Activated T-cell treated with anti-CD3 and anti-CD28 coated beads, Interleukin-2, amount 50 U/mL, for 48 hours (primary cell): ENCODE results near the gene KRTAP10-8.
"Not testable (repeated sequence)": the region's sequence is repeated elsewhere in the genome, so short reads cannot be mapped to it uniquely, and the experiment has no call there.

ENCODE experiments used
- DNase-seq, 2 experiments: peaks; one replicate each; pipeline ENCODE4 v3.0.0-alpha.2; 2020

The KRTAP10-8 gene

GRCh38 chr21:44599264-44600029, 12.4 kb upstream of the KRTAP10-8 start:
- DNase-seq: no peak

GRCh38 chr21:44600118-44600978, 11.5 kb upstream of the KRTAP10-8 start, which contains the start of gene KRTAP10-7:
TSS of gene KRTAP10-7 (plus strand) at chr21:44600597. CDS start at chr21:44600622, 25 bp downstream.
- DNase-seq: not testable (repeated sequence)

DNA sequence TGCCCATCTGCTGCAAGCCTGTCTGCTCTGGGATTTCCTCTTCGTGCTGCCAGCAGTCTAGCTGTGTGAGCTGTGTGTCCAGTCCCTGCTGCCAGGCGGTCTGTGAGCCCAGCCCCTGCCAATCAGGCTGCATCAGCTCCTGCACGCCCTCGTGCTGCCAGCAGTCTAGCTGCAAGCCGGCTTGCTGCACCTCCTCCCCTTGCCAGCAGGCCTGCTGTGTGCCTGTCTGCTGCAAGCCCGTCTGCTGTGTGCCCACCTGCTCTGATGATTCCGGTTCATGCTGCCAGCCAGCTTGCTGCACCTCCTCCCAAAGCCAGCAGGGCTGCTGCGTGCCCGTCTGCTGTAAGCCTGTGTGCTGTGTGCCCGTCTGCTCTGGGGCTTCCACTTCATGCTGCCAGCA, 10.8 kb upstream of the KRTAP10-8 start:
- not testable (repeated sequence) for DNase-seq

GRCh38 chr21:44601596-44602462, 10.1 kb upstream of the KRTAP10-8 start:
- no peak for DNase-seq

DNA sequence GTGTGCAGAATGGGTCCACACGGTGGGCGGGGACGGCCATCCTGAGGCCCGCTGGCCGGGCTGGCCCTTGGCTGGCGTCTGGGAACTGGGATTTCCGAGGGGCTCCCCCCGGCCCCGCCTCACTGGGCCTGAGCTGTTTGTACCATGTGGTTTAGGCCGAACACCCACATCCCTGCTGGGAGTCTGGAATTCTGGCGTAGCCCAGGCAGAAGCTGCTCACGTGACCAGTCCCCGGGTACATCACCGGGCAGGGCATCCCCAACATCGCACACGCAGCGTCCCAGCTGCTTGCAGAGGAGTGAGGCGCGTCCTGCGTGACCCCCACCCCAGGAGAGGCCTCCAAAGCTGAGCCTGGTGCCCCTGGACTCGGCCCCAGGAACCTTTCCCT, 9.4 kb upstream of the KRTAP10-8 start:
- no peak for DNase-seq

GRCh38 chr21:44603109-44603875, 8.6 kb upstream of the KRTAP10-8 start:
- no peak for DNase-seq

- DNase-seq: no peak
Measured at GRCh38 chr21:44603911-44604310, 8.0 kb upstream of the KRTAP10-8 start.

DNA sequence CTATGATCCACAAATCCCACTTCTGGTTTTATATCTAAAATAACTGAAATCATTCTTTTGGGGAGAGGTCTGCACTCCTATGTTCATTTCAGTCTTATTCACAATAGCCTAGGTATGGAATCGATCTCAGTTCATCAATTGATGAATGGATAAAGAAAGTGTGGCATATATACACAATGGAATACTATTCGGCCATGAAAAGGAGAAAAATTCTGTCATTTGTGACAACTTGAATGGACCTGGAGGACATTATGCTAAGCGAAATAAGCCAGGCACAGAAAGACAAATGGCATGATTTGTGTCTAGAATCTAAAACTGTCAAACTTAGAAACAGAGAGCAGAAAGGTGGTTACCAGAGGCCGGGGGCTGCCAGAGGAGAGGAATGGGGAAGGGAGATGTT, 5.4 kb upstream of the KRTAP10-8 start:
- no peak for DNase-seq

DNA sequence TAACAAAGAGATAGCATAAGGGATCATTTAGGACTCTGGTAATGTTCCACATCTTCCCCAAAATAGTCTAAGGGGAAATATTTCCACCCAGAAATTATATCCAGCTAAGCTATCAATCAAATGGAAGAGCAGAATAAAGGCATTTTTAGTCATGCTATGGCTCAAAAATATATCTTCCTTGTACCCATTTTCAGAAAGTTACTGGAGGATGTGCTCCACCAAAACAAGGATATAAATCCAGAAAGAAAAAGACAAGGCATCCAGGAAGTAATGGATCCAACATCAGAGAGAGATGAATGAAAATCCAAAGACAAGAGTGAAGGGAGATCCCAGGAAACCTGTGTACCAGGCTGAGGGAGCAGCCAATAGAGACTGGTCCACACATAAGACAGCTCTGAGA, 2.7 kb upstream of the KRTAP10-8 start:
- DNase-seq: no peak

DNA sequence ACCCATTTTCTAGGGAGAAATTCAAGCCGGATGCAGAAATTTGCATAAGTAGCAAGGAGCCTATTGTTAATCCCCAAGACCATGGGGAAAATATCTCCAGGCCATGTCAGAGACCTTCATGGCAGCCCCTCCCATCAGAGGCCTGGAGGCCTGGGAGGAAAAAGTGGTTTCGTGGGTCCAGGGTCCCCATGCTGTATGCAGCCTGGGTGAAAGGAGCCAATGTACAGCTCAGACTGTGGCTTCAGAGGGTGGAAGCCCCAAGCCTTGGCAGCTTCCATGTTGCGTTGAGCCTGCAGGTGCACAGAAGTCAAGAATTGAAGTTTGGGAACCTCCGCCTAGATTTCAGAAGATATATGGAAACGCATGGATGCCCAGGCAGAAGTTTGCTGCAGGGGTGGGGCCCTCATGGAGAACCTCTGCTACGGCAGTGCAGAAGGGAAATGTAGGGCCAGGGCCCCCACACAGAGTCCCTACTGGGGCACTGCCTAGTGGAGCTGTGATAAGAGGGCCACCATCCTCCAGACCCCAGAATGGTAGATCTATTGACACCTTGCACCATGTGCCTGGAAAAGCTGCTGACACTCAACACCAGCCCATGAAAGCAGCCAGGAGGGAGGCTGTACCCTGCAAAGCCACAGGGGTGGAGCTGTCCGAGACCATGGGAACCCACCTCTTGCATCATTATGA, 1.6 kb upstream of the KRTAP10-8 start:
- not testable (repeated sequence) for DNase-seq

- peak in 1 of 2 experiments; percentile 2 for DNase-seq
Measured at GRCh38 chr21:44611551-44611950, 328 bp upstream of the KRTAP10-8 start.

DNA sequence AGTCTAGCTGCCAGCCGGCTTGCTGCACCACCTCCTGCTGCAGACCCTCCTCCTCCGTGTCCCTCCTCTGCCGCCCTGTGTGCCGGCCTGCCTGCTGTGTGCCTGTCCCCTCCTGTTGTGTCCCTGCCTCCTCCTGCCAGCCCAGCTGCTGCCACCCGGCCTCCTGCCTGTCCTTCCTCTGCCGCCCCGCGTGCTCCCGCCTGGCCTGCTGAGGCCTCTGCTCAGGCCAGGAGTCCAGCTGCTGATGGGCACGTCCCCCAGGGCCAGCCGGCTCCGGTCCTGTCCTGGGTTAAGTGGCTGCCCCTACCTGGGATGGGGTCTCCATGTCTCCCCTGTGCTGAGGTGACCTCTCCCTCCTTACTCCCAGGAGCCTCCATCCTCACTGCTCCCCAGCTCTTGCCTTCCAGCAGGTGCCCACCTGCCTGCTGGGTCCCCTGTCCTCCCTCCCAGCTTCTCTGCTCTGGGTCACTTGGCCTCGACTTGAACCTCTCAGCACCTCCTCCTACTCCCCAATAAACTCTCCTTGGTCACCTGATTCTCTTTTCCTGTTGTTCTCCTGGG, 870 bp downstream of the KRTAP10-8 start:
- peak in 1 of 2 experiments; percentile 6 for DNase-seq

DNA sequence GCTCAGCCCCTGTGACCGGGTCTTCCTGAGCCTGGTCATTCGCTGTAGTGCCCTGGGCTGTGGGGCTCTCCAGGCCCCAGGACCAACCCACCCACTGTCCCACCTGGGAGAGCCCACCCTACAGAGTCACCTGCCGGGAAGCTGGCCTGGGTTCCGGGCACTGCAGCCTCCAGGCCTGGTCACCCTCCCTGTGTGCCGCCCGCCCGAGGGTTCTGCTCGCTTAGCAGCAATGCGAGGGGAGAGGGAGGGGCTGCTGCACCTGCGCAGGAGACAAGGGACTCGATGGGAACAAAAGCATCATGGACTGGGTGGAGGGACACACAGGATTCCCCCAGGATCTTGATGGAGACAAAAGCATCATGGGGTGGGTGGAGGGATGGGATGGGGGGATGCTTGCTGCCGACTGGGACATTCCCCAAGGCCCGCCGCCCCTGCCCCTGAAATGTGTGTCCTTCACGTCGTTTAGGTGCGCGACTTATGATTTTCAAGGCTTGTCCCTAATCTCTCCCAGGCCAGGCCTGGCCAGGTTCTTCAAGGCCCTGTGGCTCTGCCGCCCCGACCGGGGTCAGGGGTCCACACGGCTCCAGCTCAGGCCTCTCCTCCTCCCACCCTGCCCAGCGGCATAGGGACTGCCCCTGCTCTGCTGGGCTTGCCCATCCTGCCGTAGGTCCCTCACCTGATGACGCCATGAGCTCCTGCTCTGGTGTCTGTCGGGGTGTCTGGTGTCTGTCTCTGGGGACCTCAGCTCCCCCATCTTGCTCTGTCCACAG, 1.7 kb downstream of the KRTAP10-8 start:
- DNase-seq: peak in 1 of 2 experiments; percentile 10

- no peak for DNase-seq
Measured at GRCh38 chr21:44614161-44614631, 2.3 kb downstream of the KRTAP10-8 start.

- no peak for DNase-seq
Measured at GRCh38 chr21:44614961-44615391, 3.1 kb downstream of the KRTAP10-8 start.

DNA sequence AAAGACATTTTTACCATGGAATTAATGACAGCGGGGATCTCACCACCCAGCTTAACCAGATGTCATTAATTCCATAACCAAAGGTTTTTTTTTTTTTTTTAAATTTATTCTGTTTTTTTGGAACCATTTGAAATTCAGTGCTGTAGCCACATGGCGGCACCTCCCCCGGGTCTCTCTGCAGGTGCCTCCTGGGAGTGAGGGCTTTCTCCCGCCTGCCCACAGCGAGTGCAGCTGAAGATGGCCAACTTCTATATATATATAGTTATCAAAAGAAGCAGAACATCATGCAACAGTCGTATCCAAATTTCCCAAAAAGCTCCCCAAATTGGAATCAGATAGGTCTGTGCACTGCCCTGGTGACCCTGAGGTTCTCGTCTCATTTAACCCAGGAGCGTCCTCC, 3.6 kb downstream of the KRTAP10-8 start:
- DNase-seq: no peak

DNA sequence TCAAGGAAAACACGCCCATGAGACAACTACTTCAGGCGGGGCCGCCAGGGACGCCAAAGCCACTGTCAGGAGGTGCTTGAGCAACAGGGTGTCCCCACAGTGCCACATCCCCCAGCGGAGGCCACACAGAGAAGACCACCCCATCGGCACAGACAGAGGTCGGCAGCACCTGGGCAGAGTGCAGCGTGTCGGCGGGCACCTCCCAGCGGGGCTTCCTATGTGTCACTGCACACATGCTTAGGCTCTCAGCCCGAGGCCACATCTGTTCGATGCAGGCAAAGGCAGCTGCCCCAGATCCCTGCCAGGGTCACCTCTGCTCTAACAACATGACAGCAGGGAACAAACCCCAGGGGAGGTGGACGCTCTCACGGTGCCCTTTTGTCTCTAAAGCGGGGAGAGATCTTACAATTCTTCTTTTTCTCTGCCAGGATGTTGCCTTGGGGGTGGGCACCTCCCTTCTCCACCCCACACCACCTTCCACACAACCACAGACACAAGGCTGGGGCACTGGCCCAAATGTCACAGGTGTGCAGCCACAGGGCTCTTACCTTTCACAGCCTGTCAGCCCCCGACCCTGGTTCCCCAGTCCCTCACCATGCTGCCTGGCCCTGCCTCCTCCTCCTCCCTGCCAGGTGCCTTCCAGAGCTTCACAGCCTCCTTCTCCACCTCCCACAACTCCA, 4.2 kb downstream of the KRTAP10-8 start:
- DNase-seq: peak in 1 of 2 experiments; percentile 11

GRCh38 chr21:44616591-44616926, 4.7 kb downstream of the KRTAP10-8 start:
- DNase-seq: no peak

DNA sequence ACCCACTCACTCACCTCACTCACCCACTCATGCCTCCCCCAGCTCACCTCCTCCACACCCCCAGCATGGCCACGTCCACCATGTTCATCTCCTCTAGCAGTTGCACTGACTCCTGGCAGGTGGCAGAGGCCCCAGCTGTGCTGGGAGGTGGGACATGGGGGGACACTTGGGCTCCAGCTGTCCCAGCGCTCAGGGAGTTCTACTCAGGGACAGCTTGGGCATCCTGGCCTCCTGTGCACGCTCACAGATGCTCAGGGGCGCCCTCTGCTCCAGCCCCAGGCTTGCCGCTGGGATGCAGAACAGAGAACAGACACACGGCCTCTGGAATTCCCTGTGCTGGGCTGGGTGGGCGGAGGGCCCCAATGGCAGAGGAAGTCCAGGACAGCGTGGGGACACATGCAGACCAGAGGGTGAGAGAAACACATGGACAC, 5.2 kb downstream of the KRTAP10-8 start:
- no peak for DNase-seq

DNA sequence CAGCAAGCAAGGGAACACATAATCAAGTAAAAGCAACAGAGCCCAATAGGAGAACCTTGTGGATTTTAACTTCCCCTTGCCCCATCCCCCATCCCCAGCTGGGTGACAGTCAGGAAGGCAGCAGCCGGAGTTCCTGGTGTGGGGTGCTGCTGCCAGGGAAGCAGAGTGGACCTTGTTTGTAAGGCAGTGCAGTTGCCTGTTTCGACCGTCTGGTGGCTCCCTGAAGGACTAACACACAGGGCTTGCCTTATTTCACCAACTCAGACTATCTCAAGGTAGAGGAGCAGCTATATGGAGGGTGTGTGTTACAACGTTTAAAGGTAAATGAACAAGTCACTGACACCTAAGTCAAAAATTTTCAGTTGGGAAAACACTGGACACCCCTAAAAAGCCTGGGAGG, 6.6 kb downstream of the KRTAP10-8 start:
- DNase-seq: peak; percentile 32 to 37
